CD4-positive, alpha-beta T cell treated with Interleukin-1 beta for 1 hour (primary cell): ENCODE data around the gene RABEPK.
"Not testable (repeated sequence)": the region's sequence is repeated elsewhere in the genome, so short reads cannot be mapped to it uniquely, and the experiment has no call there.

Source experiments
- DNase-seq, 2 donors: peaks; one replicate each; pipeline ENCODE4 v3.0.0-alpha.2; 2020 to 2022

Gene RABEPK

DNA sequence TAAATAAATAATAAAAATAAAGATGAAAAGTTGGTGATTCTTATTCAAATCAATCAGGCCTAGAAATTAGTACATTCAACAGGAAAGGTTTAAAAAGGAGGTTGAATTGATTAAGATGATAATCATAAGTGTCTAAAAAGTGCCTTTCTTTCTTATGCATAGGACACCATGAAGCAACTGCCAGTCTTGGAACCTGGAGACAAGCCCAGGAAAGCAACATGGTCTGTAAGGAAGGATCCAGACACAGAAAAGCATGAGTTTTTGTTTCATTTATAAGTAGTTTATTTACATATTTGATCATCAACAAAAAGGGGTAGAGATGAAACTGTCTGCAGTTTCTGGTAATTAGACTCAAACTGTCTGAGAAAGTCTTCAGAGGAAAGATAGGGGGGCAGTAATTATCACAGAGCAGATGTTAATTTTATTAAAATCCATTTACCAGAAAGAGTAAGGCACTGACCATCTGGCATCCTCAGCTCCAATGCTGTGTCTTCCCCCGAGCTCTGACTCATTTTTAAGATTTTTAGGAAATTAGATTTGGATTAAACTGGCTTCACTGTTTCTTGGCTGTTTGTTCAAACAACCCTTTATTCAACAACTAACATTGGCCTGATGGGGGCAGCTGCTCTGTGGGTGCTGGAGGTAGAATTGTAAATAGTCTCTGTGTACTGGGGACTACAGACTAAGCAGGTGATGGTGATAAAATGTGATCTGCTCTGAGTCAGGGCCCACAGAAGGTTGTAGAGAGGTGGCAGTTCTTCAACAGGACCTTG is 2.7 kb downstream of the RABEPK start:
- no peak for DNase-seq

DNA sequence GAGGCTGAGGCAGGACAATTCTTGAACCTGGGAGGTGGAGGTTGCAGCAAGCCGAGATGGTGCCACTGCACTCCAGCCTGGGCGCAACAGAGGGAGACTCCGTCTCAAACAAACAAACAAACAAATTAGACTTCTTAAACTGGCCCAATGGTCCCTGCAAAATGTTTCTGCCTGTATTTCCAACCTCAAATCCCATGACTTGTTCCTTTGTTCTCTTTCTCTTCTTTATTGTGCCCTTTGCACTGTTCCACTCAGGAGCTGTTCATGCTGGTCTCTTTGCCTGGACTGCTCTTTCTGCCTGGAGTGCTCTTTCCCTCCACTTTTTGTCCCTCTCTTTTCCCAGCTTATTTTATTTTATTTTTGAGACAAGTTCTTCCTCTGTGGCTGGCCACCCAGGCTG is 4.1 kb downstream of the RABEPK start:
- no peak for DNase-seq

DNA sequence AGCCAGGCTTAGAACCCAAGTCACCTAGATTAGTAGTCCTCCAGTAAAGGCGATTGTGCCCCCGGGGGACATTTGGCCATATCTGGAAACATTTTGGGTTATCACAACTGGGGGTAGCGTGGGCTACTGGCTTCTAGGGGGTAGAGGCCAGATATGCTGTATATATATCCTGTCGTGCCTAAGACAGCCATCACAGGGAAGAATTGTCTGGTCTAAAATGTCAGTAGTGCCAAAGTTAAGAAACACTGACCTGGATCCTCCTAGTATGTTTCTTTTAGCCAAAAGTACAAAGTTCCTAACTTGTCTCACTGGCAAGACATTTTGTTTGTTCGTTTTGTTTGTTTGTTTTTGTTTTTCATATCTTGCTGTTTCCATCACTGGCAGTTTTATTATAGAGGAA is 13.8 kb downstream of the RABEPK start:
- no peak for DNase-seq

DNA sequence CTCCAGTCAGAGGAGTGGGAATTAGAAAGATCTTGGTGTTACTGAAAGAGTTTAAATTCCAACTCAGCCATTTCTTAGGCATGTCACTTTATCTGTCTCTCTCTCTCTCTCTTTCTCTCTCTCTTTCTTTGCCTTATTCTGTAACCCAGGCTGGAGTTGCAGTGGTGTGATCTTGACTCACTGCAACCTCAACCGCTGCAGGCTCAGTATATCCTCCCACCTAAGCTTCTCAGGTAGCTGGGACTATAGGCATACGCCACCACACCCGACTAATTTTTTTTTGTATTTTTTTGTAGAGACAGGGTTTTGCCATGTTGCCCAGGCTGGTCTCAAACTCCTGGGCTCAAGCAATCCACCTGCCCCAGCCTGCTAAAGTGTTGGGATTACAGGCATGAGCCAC is 18.3 kb downstream of the RABEPK start:
- no peak for DNase-seq

DNA sequence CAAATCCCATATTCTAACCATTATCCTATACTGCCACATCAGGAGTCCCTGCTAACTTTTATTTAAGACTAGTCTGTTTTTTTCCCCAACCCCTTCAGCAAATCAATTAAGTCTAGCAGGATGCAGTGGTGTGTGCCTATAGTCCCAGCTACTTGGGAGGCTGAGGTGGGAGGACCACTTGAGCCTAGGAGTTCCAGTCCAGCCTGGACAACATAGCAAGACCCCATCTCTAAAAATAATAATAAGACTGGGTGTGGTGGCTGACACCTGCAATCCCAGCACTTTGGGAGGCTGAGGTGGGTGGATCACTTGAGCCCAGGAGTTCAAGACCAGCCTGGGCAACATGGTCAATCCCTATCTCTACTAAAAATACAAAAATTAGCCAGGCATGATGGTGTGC is 24.5 kb downstream of the RABEPK start:
- DNase-seq, result not testable (repeated sequence)

GRCh38 chr9:125227761-125228160 is 27.4 kb downstream of the RABEPK start:
- no peak for DNase-seq

- no peak for DNase-seq
Measured at GRCh38 chr9:125233678-125234077, 33.3 kb downstream of the RABEPK start.

DNA sequence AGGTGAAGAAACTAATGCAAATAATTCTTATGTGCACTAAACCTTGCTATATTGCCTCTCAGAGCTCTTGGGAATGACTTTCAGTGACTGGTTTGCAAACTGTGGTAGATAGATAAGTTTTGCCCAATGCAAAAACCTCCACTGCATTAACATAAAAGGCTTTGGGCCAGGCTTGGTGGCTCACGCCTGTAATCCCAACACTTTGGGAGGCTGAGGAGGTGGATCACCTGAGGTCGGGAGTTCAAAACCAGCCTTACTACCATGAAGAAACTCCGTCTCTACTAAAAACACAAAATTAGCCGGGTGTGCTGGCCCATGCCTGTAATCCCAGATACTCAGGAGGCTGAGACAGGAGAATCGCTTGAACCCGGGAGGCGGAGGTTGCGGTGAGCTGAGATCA is 33.8 kb downstream of the RABEPK start:
- DNase-seq, result not testable (repeated sequence)

DNA sequence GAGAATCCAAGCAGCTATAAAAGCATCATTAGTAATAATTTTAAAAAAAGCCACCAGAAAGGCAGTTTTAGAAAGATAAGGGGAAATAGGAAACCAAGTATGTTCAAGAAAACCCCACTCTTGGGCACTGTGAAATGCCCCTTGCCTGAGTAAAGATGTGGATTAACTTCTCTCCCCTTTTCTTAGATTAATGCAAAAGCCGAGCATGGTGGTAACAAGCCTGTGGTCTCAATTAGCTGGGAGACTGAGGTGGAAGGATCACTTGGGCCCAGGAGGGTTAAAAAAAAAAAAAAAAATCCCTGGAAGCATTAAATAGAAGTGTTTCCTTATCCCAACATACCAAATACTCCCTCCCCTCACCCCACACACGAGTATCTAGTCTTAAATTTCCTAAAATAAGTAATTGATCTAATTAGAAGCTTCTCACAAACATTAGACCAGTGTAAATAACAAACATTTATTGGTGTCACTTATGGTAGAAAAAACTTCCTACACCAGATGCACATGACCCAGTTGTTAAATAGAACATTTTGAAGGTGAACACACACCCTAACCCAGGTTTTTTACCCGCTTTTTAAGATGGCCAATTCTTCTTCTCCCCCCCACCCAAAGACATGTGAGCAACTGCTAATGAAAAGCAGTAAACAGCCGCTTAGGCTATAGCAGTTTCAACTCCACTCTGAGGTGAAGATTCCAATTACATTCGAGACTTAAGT is 35.6 kb downstream of the RABEPK start:
- no peak for DNase-seq

GRCh38 chr9:125236520-125237159 is 36.3 kb downstream of the RABEPK start:
- DNase-seq, result not testable (repeated sequence)

GRCh38 chr9:125238127-125238914 is 38.0 kb downstream of the RABEPK start:
- no peak for DNase-seq

GRCh38 chr9:125238915-125239446 is 38.6 kb downstream of the RABEPK start:
- DNase-seq, result no peak

GRCh38 chr9:125239631-125240597 is 39.6 kb downstream of the RABEPK start:
- no peak for DNase-seq

DNA sequence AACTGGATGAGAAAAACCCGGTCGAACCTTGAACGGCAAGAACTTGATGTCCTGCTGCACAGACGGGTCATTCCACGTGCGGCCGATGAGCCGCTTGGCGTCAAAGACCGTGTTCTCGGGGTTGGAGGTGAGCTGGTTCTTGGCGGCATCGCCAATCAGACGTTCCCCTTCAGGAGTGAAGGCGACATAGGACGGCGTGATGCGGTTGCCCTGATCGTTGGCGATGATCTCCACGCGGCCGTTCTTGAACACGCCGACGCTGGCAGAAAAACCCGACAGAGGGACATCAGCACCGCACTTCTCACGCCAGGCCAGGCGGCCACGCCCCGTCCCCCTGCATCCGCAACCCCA is 40.3 kb downstream of the RABEPK start:
- peak; percentile 42 to 46 for DNase-seq

DNA sequence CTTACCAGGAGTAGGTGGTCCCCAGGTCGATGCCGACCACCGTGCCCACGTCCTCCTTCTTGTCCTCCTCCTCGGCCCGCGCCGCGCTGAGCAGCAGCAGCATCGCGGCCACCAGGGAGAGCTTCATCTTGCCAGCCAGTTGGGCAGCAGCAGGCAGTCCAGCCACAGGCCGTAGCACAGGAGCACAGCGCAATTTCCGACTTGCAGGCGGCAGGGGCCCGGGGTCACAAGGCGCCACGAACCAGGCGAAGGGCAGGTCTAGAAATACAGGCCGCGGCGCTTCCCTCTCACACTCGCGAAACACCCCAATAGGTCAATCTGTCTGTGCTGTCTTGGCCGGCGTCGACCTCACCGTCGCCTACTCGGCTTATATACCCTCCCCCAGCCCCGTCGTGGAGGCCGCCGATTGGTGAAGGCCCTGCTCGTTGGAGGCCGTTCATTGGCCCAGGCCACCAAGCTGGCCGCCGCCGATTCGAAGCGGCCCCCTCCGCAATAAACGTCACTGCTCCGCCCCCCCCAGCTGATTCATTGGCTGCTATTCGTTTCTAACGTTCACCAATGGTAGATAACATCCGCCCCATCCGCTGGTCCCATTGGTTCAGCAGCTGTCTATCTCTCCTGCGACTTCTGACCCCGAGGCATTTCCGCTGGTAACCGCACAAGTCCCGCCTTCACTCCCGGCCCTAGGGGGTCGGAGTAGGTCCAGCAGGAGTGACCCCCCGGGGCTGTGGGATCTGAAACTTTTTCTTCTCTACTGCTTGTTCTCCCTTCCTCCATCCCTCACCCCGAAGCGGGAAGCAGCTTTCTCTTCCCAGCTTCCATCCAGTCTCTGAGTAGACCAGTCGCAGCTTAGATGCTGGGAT is 40.9 kb downstream of the RABEPK start, which contains the start of gene HSPA5:
Gene HSPA5, minus strand, starts transcription at position 344 of the 863 bp plus-strand sequence. Its CDS starts 217 bp downstream, at position 127.
- peak; percentile 99 to 100 for DNase-seq

- peak in 1 of 2 donors; percentile 29 for DNase-seq
Measured at GRCh38 chr9:125241863-125242739, 41.8 kb downstream of the RABEPK start.

GRCh38 chr9:125243792-125244260 is 43.5 kb downstream of the RABEPK start:
- no peak for DNase-seq

- DNase-seq, result no peak
Measured at GRCh38 chr9:125246261-125246667, 45.9 kb downstream of the RABEPK start.

DNA sequence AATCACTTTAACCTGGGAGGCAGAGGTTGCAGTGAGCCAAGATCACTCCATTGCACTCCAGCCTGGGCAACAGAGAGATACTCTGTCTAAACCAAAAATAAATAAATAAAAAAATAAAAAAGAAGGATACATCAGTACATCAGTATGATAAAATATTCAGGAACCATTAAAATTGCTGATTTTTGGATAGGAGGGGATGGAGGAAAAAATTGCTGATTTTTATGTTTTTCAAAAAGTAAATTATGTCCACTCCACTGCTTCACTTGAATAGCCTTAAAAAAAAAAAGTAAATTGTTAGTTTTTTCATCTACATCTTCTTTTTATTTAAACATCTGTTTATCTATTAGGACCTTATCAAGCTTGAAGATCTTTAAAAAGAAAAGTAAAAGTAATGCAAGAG is 53.9 kb downstream of the RABEPK start:
- no peak for DNase-seq
